Measurements from ENCODE around the gene RPA1.
"Not testable (repeated sequence)": the region's sequence is repeated elsewhere in the genome, so short reads cannot be mapped to it uniquely, and the experiment has no call there.

RPA1 gene

GRCh38 chr17:1829592-1830257 is at the start of gene RPA1, which contains the start of gene SMYD4:
Gene RPA1, plus strand, starts transcription at chr17:1830005. Its CDS starts 89 bp downstream, at chr17:1830094.
Gene SMYD4, minus strand, starts transcription at chr17:1829902. Its CDS starts 1,908 bp downstream, at chr17:1827994.
- peak; percentile 82 for DNase-seq

GRCh38 chr17:1782171-1782567 is 47.6 kb upstream of the RPA1 start:
- no peak for DNase-seq

GRCh38 chr17:1783271-1783670 is 46.5 kb upstream of the RPA1 start:
- no peak for DNase-seq

GRCh38 chr17:1783834-1784611 is 45.8 kb upstream of the RPA1 start:
- peak; percentile 43 for DNase-seq

GRCh38 chr17:1785930-1786329 is 43.9 kb upstream of the RPA1 start:
- DNase-seq = no peak

- DNase-seq = no peak
Measured at GRCh38 chr17:1786708-1787107, 43.1 kb upstream of the RPA1 start.

GRCh38 chr17:1787301-1787902 is 42.4 kb upstream of the RPA1 start:
- DNase-seq = peak; percentile 72

GRCh38 chr17:1789936-1790335 is 39.9 kb upstream of the RPA1 start:
- DNase-seq = no peak

- no peak for DNase-seq
Measured at GRCh38 chr17:1792495-1793446, 37.0 kb upstream of the RPA1 start.

- no peak for DNase-seq
Measured at GRCh38 chr17:1793447-1793806, 36.4 kb upstream of the RPA1 start.

- DNase-seq = no peak
Measured at GRCh38 chr17:1796800-1797199, 33.0 kb upstream of the RPA1 start.

GRCh38 chr17:1797323-1797722 is 32.5 kb upstream of the RPA1 start:
- no peak for DNase-seq

GRCh38 chr17:1797846-1798245 is 32.0 kb upstream of the RPA1 start:
- DNase-seq = not testable (repeated sequence)

- DNase-seq = no peak
Measured at GRCh38 chr17:1800240-1800639, 29.6 kb upstream of the RPA1 start.

- no peak for DNase-seq
Measured at GRCh38 chr17:1800712-1801111, 29.1 kb upstream of the RPA1 start.

GRCh38 chr17:1802429-1802828 is 27.4 kb upstream of the RPA1 start:
- DNase-seq = no peak

- no peak for DNase-seq
Measured at GRCh38 chr17:1803280-1803679, 26.5 kb upstream of the RPA1 start.

- no peak for DNase-seq
Measured at GRCh38 chr17:1807890-1808289, 21.9 kb upstream of the RPA1 start.

GRCh38 chr17:1808644-1809043 is 21.2 kb upstream of the RPA1 start:
- no peak for DNase-seq

- DNase-seq = not testable (repeated sequence)
Measured at GRCh38 chr17:1809815-1810214, 20.0 kb upstream of the RPA1 start.

GRCh38 chr17:1810450-1811103 is 19.2 kb upstream of the RPA1 start:
- DNase-seq = no peak

- no peak for DNase-seq
Measured at GRCh38 chr17:1813088-1813487, 16.7 kb upstream of the RPA1 start.

All from 8988T (cell line).